ENCODE data around the gene SSBP4. TPM values are rescaled to one million over a fixed set of nuclear protein-coding genes. Genes with fewer than 3 reads are reported as not detected.

The SSBP4 gene
- total RNA-seq, 1 donor from 2014 or later, result 50.1 TPM

DNA sequence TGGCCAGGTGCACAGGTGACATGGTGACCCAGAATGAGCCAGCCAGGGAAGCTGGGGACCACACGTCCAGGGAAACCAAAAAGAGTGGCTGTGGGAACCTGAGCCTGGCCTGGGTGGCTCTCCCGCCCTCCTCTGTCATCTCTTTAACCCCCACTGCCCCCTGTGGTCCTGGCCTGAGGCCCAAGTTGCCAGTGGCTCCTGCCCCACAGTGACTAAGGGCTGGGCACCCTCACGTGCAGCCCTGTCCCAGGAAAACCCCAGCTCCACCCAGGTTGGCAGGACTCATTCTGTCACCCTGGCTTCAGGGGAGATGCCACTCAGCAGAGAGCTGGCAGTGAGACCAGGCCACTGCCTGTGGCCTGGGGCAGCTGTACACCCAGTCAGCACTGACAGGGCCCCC is 49.3 kb downstream of the SSBP4 start:
- no peak for DNase-seq

DNA sequence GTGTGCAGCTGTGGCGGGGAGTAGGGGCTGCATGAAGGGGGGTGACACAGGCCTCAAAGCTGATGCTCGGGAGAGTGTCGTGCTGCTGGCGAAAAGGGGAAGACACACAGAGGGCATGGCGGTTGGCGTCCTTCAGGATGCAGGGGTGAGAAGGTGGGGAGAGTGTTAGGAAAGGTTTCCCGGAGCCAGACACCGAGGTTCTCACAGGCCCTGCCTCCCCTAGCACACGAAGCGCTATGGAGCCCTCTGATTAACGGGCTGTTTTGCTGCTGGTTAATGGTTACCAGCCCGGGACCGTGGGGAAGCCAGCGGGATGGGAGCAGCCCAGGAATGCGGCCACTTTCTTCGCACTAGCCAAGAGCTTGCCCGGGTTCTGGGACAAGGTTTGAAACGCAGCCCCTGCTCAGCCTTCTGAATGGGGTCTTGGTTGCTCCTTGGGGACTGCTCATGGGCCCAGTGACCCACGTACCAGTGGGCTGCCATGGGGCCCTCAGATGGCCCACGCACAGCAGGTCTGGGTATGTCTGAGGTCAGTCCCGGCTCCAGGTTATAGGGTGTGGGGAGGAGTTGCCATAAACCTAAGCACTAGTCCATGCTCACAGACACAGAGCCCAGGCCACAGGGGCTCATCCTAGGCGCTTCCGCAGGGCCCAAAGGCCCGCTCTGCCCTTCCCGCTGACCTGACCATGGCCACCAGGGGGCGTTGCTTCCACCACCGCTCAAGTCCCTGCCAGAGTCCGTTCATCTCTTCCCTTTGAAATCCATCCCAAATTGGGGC is 50.1 kb downstream of the SSBP4 start:
- DNase-seq, result peak; percentile 79

DNA sequence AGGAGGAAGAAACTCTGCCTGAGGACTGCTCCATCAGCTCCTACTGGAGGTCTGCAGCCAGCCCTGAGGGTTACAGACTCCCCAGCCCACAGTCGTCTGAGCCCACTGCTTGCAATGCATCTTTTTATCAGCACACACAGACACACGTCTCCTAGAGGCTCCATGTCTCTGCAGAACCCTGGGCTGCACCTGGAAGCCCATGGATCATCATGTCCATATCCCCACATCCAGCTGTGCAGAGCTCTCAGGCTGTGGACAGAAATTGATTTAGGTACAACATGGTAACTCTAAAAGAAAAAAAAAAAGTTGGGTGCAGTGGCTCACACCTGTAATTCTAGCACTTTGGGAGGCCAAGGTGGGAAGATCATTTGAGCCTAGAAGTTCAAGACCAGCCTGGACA is 51.6 kb downstream of the SSBP4 start:
- DNase-seq, result no peak

DNA sequence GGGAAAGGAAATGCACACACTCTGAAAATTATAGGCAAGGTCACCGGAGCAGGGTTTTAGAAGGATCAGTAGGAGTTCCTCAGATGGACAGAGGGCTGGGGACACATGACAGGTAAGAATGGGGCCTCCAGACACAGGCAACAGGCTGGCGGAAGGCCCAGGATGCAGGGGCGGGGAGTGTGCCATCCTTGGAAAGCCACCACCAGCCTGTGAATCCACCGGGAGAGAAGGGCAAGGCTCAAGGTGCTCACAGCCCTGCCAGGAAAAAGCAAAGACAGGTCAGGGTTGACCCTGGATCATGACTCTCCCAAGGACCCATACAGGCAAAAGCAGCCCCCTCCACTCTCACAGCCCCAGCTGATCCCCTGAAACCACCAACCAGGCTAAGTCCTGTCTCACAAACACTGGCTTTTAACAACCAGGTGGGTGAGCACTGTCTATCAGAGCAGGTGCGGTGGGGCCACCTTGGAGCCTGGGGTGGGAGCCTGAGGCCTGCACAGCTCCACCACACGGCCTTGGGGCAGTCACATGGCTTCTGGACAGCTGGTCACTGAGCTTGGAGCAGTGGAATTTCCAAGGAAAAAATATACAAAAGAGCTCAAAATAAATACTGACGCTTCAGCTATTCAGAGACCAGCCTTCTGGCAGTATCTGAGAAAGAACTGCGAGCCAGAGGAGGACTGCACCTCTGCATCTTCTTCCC is 54.0 kb downstream of the SSBP4 start:
- no peak for DNase-seq

DNA sequence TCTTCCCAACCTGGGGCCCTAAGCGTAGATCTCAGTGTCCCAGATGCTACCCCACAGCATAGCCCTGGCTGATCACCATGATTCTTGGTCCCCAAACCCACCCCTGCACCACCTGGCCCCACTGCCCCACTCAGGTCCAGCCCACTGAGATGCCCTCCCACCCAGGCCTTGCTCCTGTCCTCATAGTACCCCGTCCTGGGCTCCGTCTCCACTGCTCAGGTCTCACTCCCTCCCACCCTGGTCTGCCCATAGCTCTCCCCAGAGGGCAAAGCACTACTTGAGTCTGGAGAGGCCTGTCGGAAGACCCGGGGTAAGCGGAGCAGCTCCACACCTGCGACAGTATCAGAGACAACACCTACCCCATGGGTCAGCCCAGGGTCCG is 54.5 kb downstream of the SSBP4 start:
- no peak for DNase-seq

DNA sequence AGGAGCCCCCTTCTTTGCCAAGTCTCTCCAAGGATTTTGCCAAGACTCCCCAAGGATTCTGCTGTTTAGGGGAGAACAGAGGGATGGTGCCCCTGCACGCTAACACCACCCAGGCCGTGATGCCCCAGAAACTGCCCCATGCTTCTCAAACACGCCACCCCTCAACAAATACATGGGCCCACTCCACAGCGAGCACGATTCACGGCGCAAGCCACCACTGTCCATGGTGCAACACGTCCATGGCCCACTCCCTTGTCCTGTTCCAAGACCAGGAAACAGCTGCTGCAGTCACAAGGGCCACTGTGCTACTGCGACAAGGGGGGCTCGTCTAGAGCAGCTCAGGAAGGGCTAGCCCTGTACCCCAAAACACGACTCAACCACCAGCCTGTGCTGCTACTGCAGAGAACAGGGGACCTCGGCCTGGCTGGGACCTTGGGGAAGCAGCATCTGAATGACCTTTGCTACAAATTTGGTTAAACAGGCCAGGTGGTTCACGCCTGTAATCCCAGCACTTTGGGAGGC is 55.2 kb downstream of the SSBP4 start:
- no peak for DNase-seq

DNA sequence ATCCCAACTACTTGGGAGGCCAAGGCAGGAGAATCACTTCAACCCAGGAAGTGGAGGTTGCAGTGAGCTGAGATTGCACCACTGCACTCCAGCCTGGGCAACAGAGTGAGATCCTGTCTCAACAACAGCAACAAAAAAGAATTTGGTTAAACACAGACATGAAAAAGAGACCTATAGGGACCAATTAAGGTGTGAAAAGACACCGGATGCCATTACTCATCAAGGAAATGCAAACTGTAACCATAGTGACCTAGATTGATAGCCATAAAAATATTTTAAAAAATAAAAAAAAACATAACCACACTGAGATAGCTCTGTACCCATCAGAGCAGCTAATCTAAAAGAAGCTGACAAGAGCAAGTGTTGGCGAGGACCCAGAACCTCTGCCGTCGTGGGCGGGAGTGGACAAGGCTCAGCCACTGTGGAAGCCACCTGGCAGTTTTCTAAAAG is 55.8 kb downstream of the SSBP4 start:
- DNase-seq, result no peak

DNA sequence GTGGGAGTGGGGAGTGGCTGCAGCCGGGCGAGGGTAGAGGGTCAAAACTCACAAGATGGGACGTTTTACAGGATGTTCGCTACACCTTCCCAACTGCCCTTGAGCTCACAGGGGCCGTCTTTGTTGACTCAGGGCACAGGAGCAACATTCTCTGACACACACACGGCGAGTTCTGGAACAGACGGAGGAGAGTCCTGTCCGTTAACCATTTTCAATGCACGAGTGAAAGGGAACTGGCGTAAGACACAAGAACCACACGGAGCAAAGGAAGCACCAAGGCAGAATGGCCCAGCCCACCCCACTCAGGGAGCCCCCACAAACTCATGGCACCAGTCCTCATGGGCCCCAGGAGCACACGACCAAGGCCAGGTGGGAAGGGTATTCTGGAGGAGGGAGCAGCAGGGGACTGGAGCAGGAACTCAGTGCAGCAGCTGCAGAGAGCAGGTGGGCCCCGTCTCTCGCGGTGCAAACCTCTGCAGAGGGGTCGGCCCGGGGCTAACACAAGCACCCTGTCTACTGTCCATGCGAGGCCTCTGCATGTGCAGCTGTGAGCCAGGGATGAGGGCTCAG is 56.6 kb downstream of the SSBP4 start:
- DNase-seq, result peak; percentile 42

DNA sequence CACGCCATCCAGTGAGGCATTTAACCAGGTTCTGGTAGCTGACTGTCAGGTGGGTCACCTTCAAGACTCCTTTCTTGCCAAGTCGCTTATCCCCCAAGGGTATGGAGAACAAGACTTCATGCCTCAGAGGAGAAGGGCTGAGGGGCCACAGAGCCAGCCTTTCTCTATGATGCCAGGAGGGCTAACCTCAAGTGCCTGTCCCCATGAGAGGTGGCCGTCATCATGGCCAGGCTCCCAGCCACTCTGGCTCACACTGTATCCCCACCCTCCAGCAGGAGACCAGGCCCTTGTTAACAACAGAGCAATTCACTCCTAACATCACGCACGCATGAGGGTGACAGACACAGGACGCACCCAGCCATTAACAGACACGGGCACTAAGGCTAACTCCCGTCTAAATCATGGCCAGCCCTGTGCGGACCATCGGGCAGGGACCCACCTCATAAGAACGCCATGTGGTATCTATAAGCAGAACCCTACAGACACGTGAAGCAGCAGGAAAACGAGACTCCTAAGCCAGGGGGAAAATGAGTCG is 57.4 kb downstream of the SSBP4 start:
- DNase-seq, result no peak

DNA sequence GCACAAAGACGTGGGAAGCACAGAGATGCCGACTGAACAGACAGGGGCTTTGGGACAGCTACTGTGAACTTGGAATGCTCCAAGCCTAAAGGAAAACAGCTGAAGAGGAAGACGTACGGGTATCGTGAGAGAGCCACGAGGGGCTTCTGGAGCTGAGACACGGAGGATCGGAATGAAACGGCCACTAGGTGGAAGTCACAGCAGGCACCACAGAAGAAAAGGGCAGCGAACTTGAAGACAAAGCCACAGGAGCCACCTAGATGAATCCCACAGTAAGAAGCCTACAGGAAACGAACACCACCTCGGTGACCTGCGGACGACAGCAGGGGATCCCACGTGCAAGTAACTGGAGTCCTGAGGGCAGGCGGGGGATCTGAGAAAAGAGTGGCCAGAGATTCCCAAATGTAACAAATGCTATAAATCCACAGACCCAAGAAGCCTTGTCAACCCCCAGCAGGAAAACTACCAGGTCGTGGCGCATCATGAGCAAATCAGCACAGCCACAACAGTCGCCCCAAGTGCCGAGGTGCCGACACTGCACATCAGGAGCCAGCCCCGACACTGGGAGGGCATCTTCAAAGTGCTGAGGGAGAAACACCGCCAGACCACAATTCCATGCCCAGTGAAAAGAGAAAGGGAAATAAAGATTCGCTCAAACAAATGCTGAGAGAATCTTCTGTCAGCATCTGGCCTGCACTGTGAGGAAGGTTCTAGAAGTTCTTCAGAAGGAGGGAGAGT is 58.0 kb downstream of the SSBP4 start:
- no peak for DNase-seq

DNA sequence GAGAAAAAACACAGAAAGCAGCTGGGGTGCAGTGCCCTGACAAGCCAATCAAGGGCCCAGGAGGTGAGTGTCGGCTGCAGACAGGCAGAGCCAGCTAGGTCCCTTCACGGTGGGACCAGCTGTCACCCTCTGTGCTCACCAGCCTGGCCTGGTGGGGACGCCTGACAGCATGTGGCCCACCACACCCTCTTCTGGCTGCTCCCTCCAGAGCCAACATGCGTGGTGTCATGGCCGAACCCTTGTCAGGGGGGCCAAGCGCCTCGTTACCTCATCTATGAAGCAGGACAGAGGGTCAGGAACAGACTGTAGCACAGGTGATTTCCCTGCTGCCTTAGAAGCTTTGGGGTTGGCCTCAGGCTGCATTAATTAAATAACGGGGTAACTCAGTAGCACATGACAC is 58.8 kb downstream of the SSBP4 start:
- DNase-seq, result peak; percentile 51

DNA sequence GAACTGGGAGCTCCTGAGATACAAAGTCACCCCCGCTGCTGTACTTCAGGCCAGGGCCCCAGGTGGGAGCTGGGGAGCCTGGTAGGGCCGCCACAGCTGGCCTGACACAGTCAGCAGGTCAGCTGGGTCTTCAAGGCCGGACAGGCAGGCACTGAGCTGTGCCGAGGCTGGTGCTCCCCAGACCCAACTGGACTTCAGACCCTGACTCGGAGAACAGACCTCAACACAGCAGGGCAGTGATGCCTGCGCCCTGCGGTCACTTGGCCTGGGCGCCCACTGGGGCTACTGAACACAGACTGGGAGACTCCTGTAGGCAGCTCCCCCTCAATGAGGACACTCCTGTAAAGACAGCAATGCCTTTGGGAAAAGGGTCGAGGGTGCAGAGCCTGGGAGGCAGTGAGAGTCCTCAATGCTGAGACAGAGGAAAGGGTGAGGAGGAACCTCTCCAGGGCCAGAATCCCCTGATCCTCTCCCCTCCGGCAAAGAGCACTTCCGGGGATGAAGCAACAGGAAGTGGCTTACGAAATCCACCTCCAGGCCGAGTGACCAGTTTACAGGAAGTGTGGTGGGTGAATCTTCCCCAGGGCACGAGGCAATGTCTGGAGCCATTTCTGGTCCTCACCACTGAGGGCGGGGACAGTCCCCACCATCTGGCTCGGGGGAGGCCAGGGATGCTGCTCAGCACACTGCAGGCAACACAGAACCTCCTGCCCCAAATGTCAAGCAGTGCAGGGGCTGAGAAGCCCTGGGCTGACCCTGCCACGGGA is 59.5 kb downstream of the SSBP4 start:
- peak; percentile 45 for DNase-seq

DNA sequence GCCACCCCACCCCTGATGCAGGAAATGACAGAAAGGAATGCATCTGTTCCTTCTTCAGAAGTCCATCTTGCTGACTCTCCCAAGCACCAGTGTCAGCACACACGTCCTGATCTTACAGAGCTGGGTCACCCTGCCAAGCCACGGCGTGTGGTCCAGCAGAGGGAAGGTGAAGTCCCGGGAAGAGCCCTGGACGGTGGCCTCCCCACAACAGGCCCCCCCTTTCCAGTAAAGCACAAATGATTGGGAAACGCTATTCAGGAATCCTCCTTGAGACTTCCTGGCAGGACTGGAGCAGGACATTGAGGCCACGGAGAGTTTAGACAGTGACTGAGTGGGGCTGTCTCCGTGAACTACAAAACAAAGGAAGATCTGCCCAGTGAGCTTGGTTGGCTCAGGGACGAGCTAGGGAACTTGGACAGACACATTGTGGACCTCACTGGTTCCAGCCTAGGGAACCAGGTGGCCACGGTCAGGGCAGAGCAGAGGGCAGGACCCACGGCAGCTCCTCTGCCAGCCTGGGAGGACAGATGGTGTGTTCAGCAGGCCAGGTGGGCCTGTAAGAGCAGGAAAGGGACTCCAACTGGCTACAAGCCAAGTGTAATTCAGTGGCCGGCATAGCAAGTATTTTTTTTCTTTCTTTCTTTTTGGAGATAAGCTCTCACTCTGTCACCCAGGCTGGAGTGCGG is 61.0 kb downstream of the SSBP4 start:
- peak; percentile 52 for DNase-seq

DNA sequence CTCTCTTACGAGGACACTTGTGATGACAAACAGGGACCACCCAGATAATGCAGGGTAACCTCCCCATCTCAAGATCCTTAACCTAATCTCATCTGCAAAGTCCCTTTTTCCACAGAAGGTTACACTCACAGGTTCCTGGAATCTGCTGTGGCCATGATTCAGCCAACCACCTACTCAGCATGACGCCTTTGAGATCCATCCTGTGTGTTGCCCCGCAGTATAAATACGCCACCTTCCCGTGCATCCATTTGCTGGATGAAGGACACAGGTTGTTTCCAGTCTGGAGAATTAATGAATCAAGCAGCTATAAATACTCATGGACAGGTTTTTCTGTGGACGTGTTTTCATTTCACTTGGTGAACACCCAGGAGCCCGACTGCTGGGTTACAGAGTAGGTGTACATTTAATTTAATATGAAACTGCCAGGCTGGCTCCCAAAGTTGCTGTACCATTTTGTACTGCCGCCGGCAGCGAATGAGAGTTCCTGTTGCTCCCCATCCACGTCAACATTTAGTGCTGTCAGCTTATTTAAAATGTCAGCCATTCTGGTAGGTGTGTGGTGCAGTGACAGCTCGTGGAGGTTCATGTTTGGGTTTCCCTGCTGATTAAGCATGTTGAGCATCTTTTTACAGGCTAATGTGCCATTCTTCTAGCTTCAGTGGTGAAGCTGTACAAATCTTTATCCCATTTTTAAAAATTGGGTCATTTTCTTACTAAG is 62.5 kb downstream of the SSBP4 start:
- DNase-seq, result no peak

DNA sequence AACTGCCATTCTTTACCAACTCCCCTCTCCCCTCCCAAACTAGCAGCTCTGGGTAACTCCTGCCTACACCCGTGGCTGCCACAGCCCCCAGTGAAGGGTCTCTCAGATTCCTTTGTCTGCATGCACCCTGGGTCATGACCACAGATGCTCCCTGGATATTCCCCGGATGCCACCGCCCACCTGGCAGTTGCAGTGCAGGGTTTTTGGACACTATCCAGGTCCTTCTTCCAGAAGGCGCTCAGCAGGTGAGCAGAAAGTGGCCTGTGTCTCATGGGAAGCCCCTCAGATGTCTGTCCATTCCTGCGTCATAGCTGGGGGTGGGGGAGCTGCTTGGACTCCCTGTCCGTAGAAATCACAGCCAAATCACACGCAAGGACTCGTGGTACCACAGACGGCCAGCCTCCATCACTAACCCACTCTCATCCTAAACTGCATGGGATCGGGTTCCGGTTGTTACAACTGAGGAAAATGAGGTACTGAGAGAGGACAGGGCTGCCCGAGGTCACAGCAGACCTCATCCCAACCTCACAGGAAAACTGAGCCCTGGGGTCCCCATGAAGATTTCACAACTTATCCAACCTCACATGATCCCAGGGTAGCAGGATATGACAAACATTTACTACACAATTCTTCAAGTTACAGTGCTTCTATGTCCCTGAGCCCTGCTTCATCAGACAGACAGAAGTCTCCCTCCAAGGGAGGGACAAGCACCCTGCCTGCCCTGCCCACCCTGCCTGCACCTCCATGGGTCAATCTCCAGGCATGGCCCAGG is 64.1 kb downstream of the SSBP4 start:
- DNase-seq, result no peak
